CD4-positive, alpha-beta memory T cell (primary cell): ENCODE data around the gene ARPP21. TPM values are rescaled to one million over a fixed set of nuclear protein-coding genes. Genes with fewer than 3 reads are reported as not detected.

ENCODE experiments used
- microRNA-seq: library from miRNA; unstranded; fragments of <30 nt; microRNA quantifications from one replicate; pipeline ENCODE4 v1.2.0, GENCODE V29; 2021; ENCODE audit warnings: borderline replicate concordance, borderline number of aligned reads, borderline microRNAs expressed, mixed read lengths
- polyA plus RNA-seq, 2 donors: library from polyadenylated mRNA; unstranded; fragments of 300-500 nt; fragmentation: Illumina TruSeq; gene quantifications; one replicate each; pipeline ENCODE4 v1.2.3, GENCODE V29; 2021
- total RNA-seq, 2 experiments: library from RNA; stranded (reverse); gene quantifications; one replicate each; pipeline ENCODE4 v1.2.3, GENCODE V29; 2021

The ARPP21 gene
- total and polyA plus RNA-seq, 4 experiments from 2014 or later = not detected

Small RNA genes lying within 50 kb of the gene (microRNA-seq; reads per million reads assigned to microRNA genes)
- not detected for gene MIR128-2
